ENCODE measurements around the gene VTI1A.
A peak's percentile ranks its signal among the peaks of the same experiment; 100 is the strongest.

VTI1A gene

GRCh38 chr10:112763916-112764520, 317.0 kb downstream of the VTI1A start:
- ChIA-PET POLR2A (no interaction called here), CTCF (no interaction called here)
- Histone ChIP-seq H3K4me1 (ENCODE audit: control insufficient read depth, insufficient read depth, low read length) (peaks cover 9% of the 10 kb centered on the region; the same call in 1 of the 2 replicates), H3K4me3 (ENCODE audit: low read depth, low read length) (no peak overlapping the region), H3K27ac (ENCODE audit: extremely low read depth, low read depth, low read length) (no peak overlapping the region), H3K9me3 (ENCODE audit: control insufficient read depth, insufficient read depth, low read depth, low read length) (no peaks in the 10 kb centered on the region), H3K36me3 (ENCODE audit: control insufficient read depth in 2 of 2, insufficient read depth in 1 of 2, low read length in 2 of 2) (no peaks in the 10 kb centered on the region)
- no peak for TF ChIP-seq TCF7L2 (IDR thresholded peaks at IDR 0.05; ENCODE audit: borderline replicate concordance, low read depth, low read length)

- no peak overlapping the region for H3K27ac ChIP-seq (ENCODE audit: extremely low read depth, low read depth, low read length)
- no peak for TF ChIP-seq ZNF426 (tag by site-specific recombination; IDR thresholded peaks at IDR 0.05)
- peak; percentile 56 for TF ChIP-seq ZNF623 (tag by site-specific recombination; IDR thresholded peaks at IDR 0.05)
- H3K4me1 ChIP-seq (ENCODE audit: control insufficient read depth, insufficient read depth, low read length), result 0 out of 2 replicates have a peak, but pooled peaks cover 3% of the 10 kb centered on the region
- POLR2A ChIA-PET, result no interaction called here
- H3K36me3 ChIP-seq (ENCODE audit: control insufficient read depth in 2 of 2, insufficient read depth in 1 of 2, low read length in 2 of 2), result no peaks in the 10 kb centered on the region
- H3K4me3 ChIP-seq (ENCODE audit: low read depth, low read length), result no peak overlapping the region
- H3K9me3 ChIP-seq (ENCODE audit: control insufficient read depth, insufficient read depth, low read depth, low read length), result no peaks in the 10 kb centered on the region
- CTCF ChIA-PET, result interaction anchor here (0.9 kb wide), 1 partner anchor 14 kb away, joined by 4 read pairs; no protein-coding TSS in a partner anchor
Observed at GRCh38 chr10:112765717-112766235, 318.8 kb downstream of the VTI1A start.

- H3K27ac ChIP-seq (ENCODE audit: extremely low read depth, low read depth, low read length), result no peak overlapping the region
- ChIA-PET POLR2A (no interaction called here), CTCF (interaction anchor here (0.9 kb wide), 1 partner anchor 14 kb away, joined by 4 read pairs; no protein-coding TSS in a partner anchor)
- no peak for TF ChIP-seq SP2 (tag by site-specific recombination; IDR thresholded peaks at IDR 0.05)
- TF ChIP-seq ZBTB10 (tag by site-specific recombination; IDR thresholded peaks at IDR 0.05), result no peak
- no peak for TF ChIP-seq ZNF747 (tag by site-specific recombination; IDR thresholded peaks at IDR 0.05)
- no peak for TF ChIP-seq ZNF514 (tag by site-specific recombination; IDR thresholded peaks at IDR 0.05)
- no peak for TF ChIP-seq ZNF488 (tag by site-specific recombination; IDR thresholded peaks at IDR 0.05)
- TF ChIP-seq PRDM1 (tag by site-specific recombination; IDR thresholded peaks at IDR 0.05), result no peak
- no peak for TF ChIP-seq ZNF521 (tag by site-specific recombination; IDR thresholded peaks at IDR 0.05)
- TF ChIP-seq FEZF1 (tag by site-specific recombination; IDR thresholded peaks at IDR 0.05), result no peak
- no peak for TF ChIP-seq BCL11B (tag by site-specific recombination; IDR thresholded peaks at IDR 0.05; ENCODE audit: low read depth)
- no peak for TF ChIP-seq ZNF654 (tag by site-specific recombination; IDR thresholded peaks at IDR 0.05; ENCODE audit: low read depth)
- TF ChIP-seq ZNF138 (tag by site-specific recombination; IDR thresholded peaks at IDR 0.05; ENCODE audit: borderline replicate concordance), result no peak
- TF ChIP-seq GLIS1 (tag by site-specific recombination; IDR thresholded peaks at IDR 0.05), result no peak
- no peak for TF ChIP-seq TSHZ1 (tag by site-specific recombination; IDR thresholded peaks at IDR 0.05; ENCODE audit: borderline replicate concordance)
- TF ChIP-seq ZNF10 (tag by site-specific recombination; IDR thresholded peaks at IDR 0.05), result no peak
- no peaks in the 10 kb centered on the region for H3K9me3 ChIP-seq (ENCODE audit: control insufficient read depth, insufficient read depth, low read depth, low read length)
- 0 out of 2 replicates have a peak, but pooled peaks cover 3% of the 10 kb centered on the region for H3K4me1 ChIP-seq (ENCODE audit: control insufficient read depth, insufficient read depth, low read length)
- H3K4me3 ChIP-seq (ENCODE audit: low read depth, low read length), result no peak overlapping the region
- H3K36me3 ChIP-seq (ENCODE audit: control insufficient read depth in 2 of 2, insufficient read depth in 1 of 2, low read length in 2 of 2), result no peaks in the 10 kb centered on the region
Observed at GRCh38 chr10:112766636-112767035, 319.6 kb downstream of the VTI1A start.
